Endothelial cell of umbilical vein (primary cell): ENCODE measurements around the gene KRT84.

ENCODE experiments used
- EZH2 ChIP-seq: IDR thresholded peaks from 2 replicates; pipeline ENCODE4 v1.6.1; 2012; ENCODE audit warnings: borderline replicate concordance, low read depth, mild to moderate bottlenecking, moderate library complexity, low read length, inconsistent platforms; ENCODE audit not compliant: severe bottlenecking
- FOS ChIP-seq: IDR thresholded peaks from 2 replicates; pipeline ENCODE4 v1.6.1; 2011; ENCODE audit warnings: mild to moderate bottlenecking, low read length, moderate library complexity, borderline replicate concordance; ENCODE audit not compliant: insufficient read depth
- GATA2 ChIP-seq: IDR thresholded peaks from 2 replicates; pipeline ENCODE4 v1.7.0; 2011; ENCODE audit warnings: low read depth, mild to moderate bottlenecking, moderate library complexity, mixed read lengths, low read length; ENCODE audit not compliant: insufficient read length, insufficient read depth
- JUN ChIP-seq: IDR thresholded peaks from 2 replicates; pipeline ENCODE4 v1.6.1; 2011; ENCODE audit warnings: borderline replicate concordance, low read depth; ENCODE audit not compliant: insufficient read length, insufficient read depth
- MYC ChIP-seq: IDR thresholded peaks from one replicate; pipeline ENCODE4 v1.6.1; 2011; ENCODE audit warnings: mild to moderate bottlenecking, low read depth, low read length
- POLR2A ChIP-seq: IDR thresholded peaks from 2 replicates; pipeline ENCODE4 v1.6.1; 2012; ENCODE audit warnings: low read depth, mild to moderate bottlenecking, control low read depth, low read length
- POLR2AphosphoS5 ChIP-seq: IDR thresholded peaks from 2 replicates; pipeline ENCODE4 v1.6.1; 2012; ENCODE audit warnings: low read depth, mild to moderate bottlenecking, control low read depth, low read length, moderate library complexity; ENCODE audit not compliant: insufficient read depth
- TF ChIP-seq, protein P1 (sequence below), 2 donors: IDR thresholded peaks; 1 replicate in 1 of 2; 2 replicates in 1 of 2; pipeline ENCODE4 v1.5.1; 2011; ENCODE audit warnings: low read length in 2 of 2, mild to moderate bottlenecking in 2 of 2, moderate library complexity in 2 of 2, control low read depth in 1 of 2, inconsistent platforms in 1 of 2, low read depth in 1 of 2; ENCODE audit not compliant: insufficient read depth in 1 of 2; ENCODE audit errors: extremely low read depth in 1 of 2
- TF ChIP-seq, protein P2 (sequence below): IDR thresholded peaks from 2 replicates; pipeline ENCODE4 v1.6.1; 2011; ENCODE audit not compliant: insufficient read depth, insufficient read length

DNA sequence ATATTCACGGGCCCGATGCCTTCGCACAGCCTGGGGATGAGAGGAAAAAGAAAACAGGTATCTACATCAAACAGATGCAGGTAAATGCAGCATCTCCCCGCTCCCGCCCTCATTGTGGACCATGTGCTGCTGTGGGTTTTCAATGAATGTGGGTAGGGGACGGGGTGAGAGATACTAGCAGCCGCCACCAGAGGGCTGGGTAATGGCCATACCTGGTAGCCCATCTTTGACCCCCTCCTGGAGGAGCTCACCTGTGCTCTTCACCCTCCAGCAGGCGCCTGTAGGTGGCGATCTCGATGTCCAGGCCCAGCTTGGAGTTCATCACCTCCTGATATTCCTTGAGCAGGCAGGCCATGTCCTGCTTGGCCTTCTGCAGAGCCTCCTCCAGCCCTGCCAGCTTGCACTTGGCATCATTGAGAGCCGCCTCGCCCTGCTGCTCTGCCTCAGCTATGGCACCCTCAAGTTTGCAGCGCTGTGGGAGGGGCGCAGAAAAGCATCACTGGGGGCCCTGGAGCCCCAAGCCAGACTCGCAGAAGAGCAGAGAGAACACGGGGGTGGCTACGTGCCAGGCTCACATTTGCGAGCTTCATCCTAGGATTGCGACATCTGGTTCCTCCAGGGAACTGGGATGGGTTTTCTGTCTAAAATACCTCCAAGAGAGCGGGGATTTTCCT is 10.4 kb upstream of the KRT84 start:
- TF ChIP-seq POLR2AphosphoS5 (no peak), MYC (no peak), EZH2 (no peak), FOS (no peak), POLR2A (no peak), JUN (no peak), GATA2 (no peak)
- TF ChIP-seq, protein P1, sequence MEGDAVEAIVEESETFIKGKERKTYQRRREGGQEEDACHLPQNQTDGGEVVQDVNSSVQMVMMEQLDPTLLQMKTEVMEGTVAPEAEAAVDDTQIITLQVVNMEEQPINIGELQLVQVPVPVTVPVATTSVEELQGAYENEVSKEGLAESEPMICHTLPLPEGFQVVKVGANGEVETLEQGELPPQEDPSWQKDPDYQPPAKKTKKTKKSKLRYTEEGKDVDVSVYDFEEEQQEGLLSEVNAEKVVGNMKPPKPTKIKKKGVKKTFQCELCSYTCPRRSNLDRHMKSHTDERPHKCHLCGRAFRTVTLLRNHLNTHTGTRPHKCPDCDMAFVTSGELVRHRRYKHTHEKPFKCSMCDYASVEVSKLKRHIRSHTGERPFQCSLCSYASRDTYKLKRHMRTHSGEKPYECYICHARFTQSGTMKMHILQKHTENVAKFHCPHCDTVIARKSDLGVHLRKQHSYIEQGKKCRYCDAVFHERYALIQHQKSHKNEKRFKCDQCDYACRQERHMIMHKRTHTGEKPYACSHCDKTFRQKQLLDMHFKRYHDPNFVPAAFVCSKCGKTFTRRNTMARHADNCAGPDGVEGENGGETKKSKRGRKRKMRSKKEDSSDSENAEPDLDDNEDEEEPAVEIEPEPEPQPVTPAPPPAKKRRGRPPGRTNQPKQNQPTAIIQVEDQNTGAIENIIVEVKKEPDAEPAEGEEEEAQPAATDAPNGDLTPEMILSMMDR (IDR thresholded peaks at IDR 0.05; ENCODE audit: extremely low read depth in 1 of 2, insufficient read depth in 1 of 2, low read depth in 1 of 2, low read length in 2 of 2): peak in 1 of 2 donors; percentile 7
- TF ChIP-seq, protein P2, sequence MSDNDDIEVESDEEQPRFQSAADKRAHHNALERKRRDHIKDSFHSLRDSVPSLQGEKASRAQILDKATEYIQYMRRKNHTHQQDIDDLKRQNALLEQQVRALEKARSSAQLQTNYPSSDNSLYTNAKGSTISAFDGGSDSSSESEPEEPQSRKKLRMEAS: no peak
